ENCODE data around the gene CMYA5. TPM values are rescaled to one million over a fixed set of nuclear protein-coding genes. Genes with fewer than 3 reads are reported as not detected.

CMYA5 gene
- total RNA-seq, 5 donors from 2014 or later (not counting 1 experiment from before 2014, with no cell fraction given) = 0.13 to 0.41 (median 0.23) TPM

DNA sequence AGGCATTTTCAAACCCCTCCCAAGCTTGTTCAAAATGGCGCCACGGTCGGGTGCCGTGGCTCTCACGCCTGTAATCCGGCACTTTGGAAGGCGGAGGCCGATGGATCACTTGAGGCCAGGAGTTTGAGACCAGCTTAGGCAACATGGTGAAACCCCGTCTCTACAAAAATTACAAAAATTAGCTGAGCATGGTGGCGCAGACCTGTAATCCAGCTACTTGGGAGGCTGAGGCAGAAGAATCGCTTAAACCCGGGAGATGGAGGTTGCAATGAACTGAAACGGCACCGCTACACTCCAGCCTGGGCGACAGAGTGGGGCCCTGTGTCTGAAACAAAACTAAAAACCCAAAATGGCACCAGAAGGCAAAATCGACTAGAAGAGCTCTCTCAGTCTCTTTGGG, 159.4 kb downstream of the CMYA5 start:
- ChIA-PET CTCF (no interaction called here), POLR2A (no interaction called here)
- Histone ChIP-seq H3K4me3 (ENCODE audit: control insufficient read depth in 1 of 2, extremely low read depth in 1 of 2, low read length in 1 of 2) (no peak overlapping the region), H3K27ac (ENCODE audit: low read length) (no peak overlapping the region), H3K27me3 (replicated peaks in 1 of 2; ENCODE audit: control insufficient read depth in 2 of 2, extremely low read depth in 1 of 2, insufficient read depth in 2 of 2, low read length in 1 of 2) (peaks cover 0 to 20% of the 10 kb centered on the region in 2 experiments), H3K9me3 (no peaks in the 10 kb centered on the region), H3K4me1 (ENCODE audit: control insufficient read depth in 1 of 2, extremely low read depth in 1 of 2, insufficient read depth in 2 of 2, low read length in 2 of 2) (peaks cover 0 to 3% of the 10 kb centered on the region in 2 experiments), H3K36me3 (ENCODE audit: control insufficient read depth in 2 of 2, extremely low read depth in 1 of 2, insufficient read depth in 1 of 2, low read length in 1 of 2) (no peaks in the 10 kb centered on the region)
- no peak for ATAC-seq (replicated peaks in 1 of 4)
- Mint-ChIP-seq H3K9me3 (no peaks in the 10 kb centered on the region), H3K36me3 (no peaks in the 10 kb centered on the region), H3K27me3 (peaks cover 2 to 18% of the 10 kb centered on the region in 2 donors), H3K27ac (no peak overlapping the region), H3K4me1 (no peaks in the 10 kb centered on the region), H3K4me3 (no peak overlapping the region)
- no peak for DNase-seq
- WGBS (ENCODE audit: insufficient coverage) = 91% methylated on average over 8 of the region's 16 CpGs

Other genes with a start within 250 kb of the CMYA5 start
- gene HOMER1, start 175.7 kb upstream of the CMYA5 start, total RNA-seq = 1 to 10 TPM; 2.1 to 5.5 (median 3.6) TPM
- 100 to 1,000 TPM in 2 of 5 donors, 10 to 100 TPM in 3; 81.4 to 152 (median 97.0) TPM for gene TENT2, start 77.4 kb upstream of the CMYA5 start, total RNA-seq

All from T-cell (primary cell).